Osteoblast (primary cell): ENCODE measurements around the gene TRIM51. TPM values are rescaled to one million over a fixed set of nuclear protein-coding genes. Genes with fewer than 3 reads are reported as not detected.
"Not testable (repeated sequence)": the region's sequence is repeated elsewhere in the genome, so short reads cannot be mapped to it uniquely, and the experiment has no call there.

Experiments used
- DNase-seq: peaks from one replicate; pipeline ENCODE4 v3.0.0; 2011; ENCODE audit warnings: low spot score, mixed read lengths; ENCODE audit not compliant: insufficient read length; ENCODE audit errors: missing footprints
- H2AFZ ChIP-seq: 2 replicates; pipeline ENCODE4 v1.6.0; 2011; ENCODE audit warnings: mild to moderate bottlenecking, low read length
- H3K27ac ChIP-seq: 2 replicates; pipeline ENCODE4 v1.5.1; 2011; ENCODE audit warnings: mild to moderate bottlenecking, low read depth, low read length, moderate library complexity
- H3K27me3 ChIP-seq: 2 replicates; pipeline ENCODE4 v1.6.0; 2012; ENCODE audit warnings: mild to moderate bottlenecking, control low read depth, inconsistent platforms, low read length, moderate library complexity; ENCODE audit not compliant: insufficient read depth
- H3K36me3 ChIP-seq: 2 replicates; pipeline ENCODE4 v1.5.1; 2011; ENCODE audit warnings: mild to moderate bottlenecking, low read length, control low read depth, moderate library complexity; ENCODE audit not compliant: insufficient read depth
- H3K4me1 ChIP-seq: 2 replicates; pipeline ENCODE4 v1.5.1; 2011; ENCODE audit warnings: mild to moderate bottlenecking, low read length, control low read depth, moderate library complexity; ENCODE audit not compliant: insufficient read depth
- H3K4me2 ChIP-seq: 2 replicates; pipeline ENCODE4 v1.6.0; 2011; ENCODE audit warnings: mild to moderate bottlenecking, low read length; ENCODE audit not compliant: insufficient read depth
- H3K4me3 ChIP-seq: fragments of 200-600 bp; sonication (generic); 3 replicates; pipeline ENCODE4 v1.5.1; 2012; ENCODE audit warnings: mild to moderate bottlenecking, low read length, inconsistent platforms; ENCODE audit not compliant: insufficient read depth
- H3K79me2 ChIP-seq: 2 replicates; pipeline ENCODE4 v1.6.0; 2012; ENCODE audit warnings: mild to moderate bottlenecking, low read length, control low read depth, inconsistent platforms; ENCODE audit not compliant: insufficient read depth
- H3K9me3 ChIP-seq: 2 replicates; pipeline ENCODE4 v1.5.1; 2011; ENCODE audit warnings: low read depth, low read length, control low read depth
- H4K20me1 ChIP-seq: 2 replicates; pipeline ENCODE4 v1.6.0; 2012; ENCODE audit warnings: mild to moderate bottlenecking, low read length, control low read depth; ENCODE audit not compliant: insufficient read depth
- total RNA-seq: library from RNA; depleted of rRNA; stranded (reverse); fragments of >200 nt; gene quantifications from 2 replicates; pipeline ENCODE4 v1.2.3, GENCODE V29; 2012
- TF ChIP-seq, protein P1 (sequence below): IDR thresholded peaks from 2 replicates; pipeline ENCODE4 v1.5.1; 2011; ENCODE audit warnings: mild to moderate bottlenecking, low read depth, low read length, moderate library complexity; ENCODE audit errors: extremely low read depth

The TRIM51 gene
- total RNA-seq, 1 donor: not detected

DNA sequence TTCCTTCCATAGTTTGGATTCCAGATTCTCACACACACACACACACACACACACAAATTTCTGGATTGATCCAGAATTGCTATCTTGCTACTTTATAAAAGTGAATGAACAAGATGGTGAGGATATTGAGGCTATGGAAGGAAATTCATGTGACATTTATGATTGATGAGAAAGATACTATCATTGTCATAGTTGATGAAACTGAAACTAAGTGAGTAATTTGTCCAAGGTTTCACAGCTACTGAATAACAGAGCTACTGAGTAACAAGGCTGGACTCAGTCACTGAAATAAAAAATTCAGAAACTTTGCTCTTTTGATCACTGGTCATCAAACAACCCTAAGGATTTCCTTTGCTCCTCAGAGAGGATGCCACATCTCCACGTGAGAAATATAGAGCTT lies 28.4 kb upstream of the TRIM51 start:
- no peaks in the 10 kb centered on the region for H3K9me3 ChIP-seq
- H2AFZ ChIP-seq: no peak overlapping the region
- H3K36me3 ChIP-seq: no peaks in the 10 kb centered on the region
- H3K4me1 ChIP-seq: no peaks in the 10 kb centered on the region
- no peaks in the 10 kb centered on the region for H4K20me1 ChIP-seq
- no peak for DNase-seq
- H3K79me2 ChIP-seq: no peaks in the 10 kb centered on the region
- no peak overlapping the region for H3K4me2 ChIP-seq
- no peaks in the 10 kb centered on the region for H3K27me3 ChIP-seq
- TF ChIP-seq, protein P1, sequence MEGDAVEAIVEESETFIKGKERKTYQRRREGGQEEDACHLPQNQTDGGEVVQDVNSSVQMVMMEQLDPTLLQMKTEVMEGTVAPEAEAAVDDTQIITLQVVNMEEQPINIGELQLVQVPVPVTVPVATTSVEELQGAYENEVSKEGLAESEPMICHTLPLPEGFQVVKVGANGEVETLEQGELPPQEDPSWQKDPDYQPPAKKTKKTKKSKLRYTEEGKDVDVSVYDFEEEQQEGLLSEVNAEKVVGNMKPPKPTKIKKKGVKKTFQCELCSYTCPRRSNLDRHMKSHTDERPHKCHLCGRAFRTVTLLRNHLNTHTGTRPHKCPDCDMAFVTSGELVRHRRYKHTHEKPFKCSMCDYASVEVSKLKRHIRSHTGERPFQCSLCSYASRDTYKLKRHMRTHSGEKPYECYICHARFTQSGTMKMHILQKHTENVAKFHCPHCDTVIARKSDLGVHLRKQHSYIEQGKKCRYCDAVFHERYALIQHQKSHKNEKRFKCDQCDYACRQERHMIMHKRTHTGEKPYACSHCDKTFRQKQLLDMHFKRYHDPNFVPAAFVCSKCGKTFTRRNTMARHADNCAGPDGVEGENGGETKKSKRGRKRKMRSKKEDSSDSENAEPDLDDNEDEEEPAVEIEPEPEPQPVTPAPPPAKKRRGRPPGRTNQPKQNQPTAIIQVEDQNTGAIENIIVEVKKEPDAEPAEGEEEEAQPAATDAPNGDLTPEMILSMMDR: no peak
- no peak overlapping the region for H3K4me3 ChIP-seq
- H3K27ac ChIP-seq: no peak overlapping the region

DNA sequence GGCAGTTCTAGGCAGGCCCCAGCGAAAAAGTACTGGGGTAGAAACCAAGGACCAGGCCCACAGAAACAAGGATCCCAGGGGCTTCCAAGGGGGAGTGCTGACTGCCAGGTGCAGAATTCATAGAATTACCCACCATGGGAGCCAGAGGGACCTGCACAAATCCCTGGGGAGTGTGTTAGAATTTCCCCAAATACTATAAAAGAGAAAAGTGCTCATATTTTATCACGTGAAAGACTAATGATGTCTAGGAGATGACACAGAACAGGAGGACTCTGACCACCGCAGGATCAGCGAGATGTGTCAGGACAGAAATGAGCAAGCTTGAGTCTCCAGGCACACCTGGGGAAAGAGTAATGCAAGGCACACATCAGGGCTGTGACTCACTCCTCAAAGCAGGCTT lies 15.7 kb upstream of the TRIM51 start:
- H3K36me3 ChIP-seq, H3K4me2 ChIP-seq, H3K4me3 ChIP-seq, H4K20me1 ChIP-seq, H3K27ac ChIP-seq, H3K79me2 ChIP-seq, H3K9me3 ChIP-seq, H2AFZ ChIP-seq, DNase-seq, H3K4me1 ChIP-seq, H3K27me3 ChIP-seq: not testable (repeated sequence)

DNA sequence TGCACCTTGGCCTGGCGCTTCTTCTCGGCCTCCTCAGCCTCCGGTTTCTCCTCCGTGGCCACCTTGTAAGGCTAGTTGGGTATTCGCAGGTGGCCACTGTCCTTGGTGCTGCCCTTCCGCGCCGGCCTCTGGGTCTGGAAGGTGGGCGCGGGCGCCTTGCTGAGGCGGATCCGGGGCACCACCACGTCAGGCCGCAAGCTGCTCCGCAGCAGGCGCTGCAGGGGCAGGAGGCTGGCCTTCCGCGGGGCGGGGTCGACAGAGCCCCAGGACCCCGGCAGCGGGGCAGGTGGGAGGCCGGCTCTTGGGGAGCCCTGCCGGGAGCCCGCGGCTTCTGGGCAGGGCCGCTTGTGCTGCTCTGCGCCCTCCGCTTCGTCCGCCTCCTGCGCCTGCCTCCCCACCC lies 10.4 kb upstream of the TRIM51 start:
- not testable (repeated sequence) for DNase-seq, H3K79me2 ChIP-seq, H3K36me3 ChIP-seq

DNA sequence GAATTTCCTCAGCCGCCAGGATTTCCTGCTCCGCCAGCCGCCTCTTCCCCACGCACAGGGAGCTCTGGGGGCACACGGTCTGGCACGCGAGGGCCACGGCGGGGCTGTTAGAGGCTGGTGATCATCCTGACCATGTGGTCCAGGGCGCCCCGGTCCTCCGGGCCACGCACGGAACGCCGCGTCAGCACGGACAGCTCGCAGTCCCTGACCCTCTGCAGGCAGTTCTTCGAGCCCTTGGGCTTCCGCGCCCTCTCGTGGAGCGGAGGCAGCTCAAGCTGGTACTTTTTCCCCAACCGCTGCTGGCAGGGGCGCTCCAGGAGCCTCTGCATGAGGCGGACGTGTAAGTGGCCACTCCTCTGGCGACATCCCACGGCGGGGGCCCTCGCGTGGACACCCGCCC lies 10.0 kb upstream of the TRIM51 start:
- H3K4me3 ChIP-seq, H3K27ac ChIP-seq, DNase-seq, H3K79me2 ChIP-seq, H3K4me2 ChIP-seq, H3K36me3 ChIP-seq, H4K20me1 ChIP-seq, H3K27me3 ChIP-seq, H2AFZ ChIP-seq, H3K4me1 ChIP-seq, H3K9me3 ChIP-seq: not testable (repeated sequence)

More for the DNA sequence above, 10.4 kb upstream of the TRIM51 start:
- not testable (repeated sequence) for H3K4me1 ChIP-seq, H2AFZ ChIP-seq, H3K4me2 ChIP-seq, H3K27me3 ChIP-seq, H3K4me3 ChIP-seq, H3K9me3 ChIP-seq, H3K27ac ChIP-seq, H4K20me1 ChIP-seq

DNA sequence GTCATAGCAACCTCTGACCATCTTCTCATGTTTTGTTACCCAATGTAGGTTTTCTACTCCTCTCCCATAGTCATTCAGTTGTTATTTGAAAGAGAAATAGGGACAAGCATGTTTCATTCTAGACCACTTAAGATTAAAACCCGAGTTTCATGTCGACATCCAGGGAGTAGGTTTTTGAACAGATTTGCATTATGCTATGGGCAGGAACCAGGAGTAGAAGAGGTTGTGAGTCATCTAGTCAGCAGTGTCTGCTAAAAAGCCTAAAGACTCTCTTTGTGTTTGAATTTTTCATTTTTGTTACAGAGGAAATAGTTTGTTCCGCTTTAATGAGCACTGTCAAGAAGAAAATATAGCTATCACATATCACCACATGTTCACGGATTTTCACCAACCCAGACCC lies 1.9 kb downstream of the TRIM51 start:
- DNase-seq, H3K27me3 ChIP-seq, H3K79me2 ChIP-seq, H2AFZ ChIP-seq, H3K4me3 ChIP-seq, H3K4me2 ChIP-seq, H3K9me3 ChIP-seq, H3K36me3 ChIP-seq, H3K4me1 ChIP-seq, H3K27ac ChIP-seq, H4K20me1 ChIP-seq: not testable (repeated sequence)

DNA sequence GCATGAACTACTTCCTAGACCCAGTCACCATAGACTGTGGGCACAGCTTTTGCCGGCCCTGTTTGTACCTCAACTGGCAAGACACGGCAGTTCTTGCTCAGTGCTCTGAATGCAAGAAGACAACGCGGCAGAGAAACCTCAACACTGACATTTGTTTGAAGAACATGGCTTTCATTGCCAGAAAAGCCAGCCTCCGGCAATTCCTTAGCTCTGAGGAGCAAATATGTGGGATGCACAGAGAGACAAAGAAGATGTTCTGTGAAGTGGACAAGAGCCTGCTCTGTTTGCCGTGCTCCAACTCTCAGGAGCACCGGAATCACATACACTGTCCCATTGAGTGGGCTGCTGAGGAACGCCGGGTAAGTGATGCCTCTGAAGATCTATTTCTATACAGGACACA lies 2.4 kb downstream of the TRIM51 start:
- not testable (repeated sequence) for H3K27me3 ChIP-seq, H3K36me3 ChIP-seq, DNase-seq, H3K4me1 ChIP-seq, H4K20me1 ChIP-seq, H3K4me2 ChIP-seq, H3K79me2 ChIP-seq, H3K4me3 ChIP-seq, H2AFZ ChIP-seq, H3K27ac ChIP-seq, H3K9me3 ChIP-seq
